HepG2 (cell line): Measurements from ENCODE around the gene IKZF5. TPM values are rescaled to one million over a fixed set of nuclear protein-coding genes. Genes with fewer than 3 reads are reported as not detected.
A peak's percentile ranks its signal among the peaks of the same experiment; 100 is the strongest.

Experiments
- CENPT ChIP-seq: sonication (generic); formaldehyde crosslinking; IDR thresholded peaks from 2 replicates; pipeline ENCODE4 v1.8.0; 2022; ENCODE audit warnings: low read depth, mild to moderate bottlenecking, moderate library complexity, missing genetic modification reagents
- HNRNPK ChIP-seq: fragments of 200-400 bp; formaldehyde crosslinking; IDR thresholded peaks from 2 replicates; pipeline ENCODE4 v1.6.1; 2018; ENCODE audit warnings: low read length, low read depth, moderate library complexity, mild to moderate bottlenecking; ENCODE audit not compliant: poor library complexity, severe bottlenecking
- PHF20 ChIP-seq: sonication (generic); formaldehyde crosslinking; IDR thresholded peaks from 2 replicates; pipeline ENCODE4 v1.5.0; 2020; ENCODE audit warnings: mild to moderate bottlenecking, missing genetic modification reagents
- PLRG1 ChIP-seq: fragments of 450-650 bp; conservative IDR thresholded peaks from 2 replicates; pipeline ENCODE4 v1.6.1; 2016
- TBX3 ChIP-seq: fragments of 450-650 bp; IDR thresholded peaks from 2 replicates; pipeline ENCODE4 v1.6.1; 2017; ENCODE audit warnings: antibody characterized with exemption, mild to moderate bottlenecking, inconsistent platforms, borderline replicate concordance
- XRCC5 ChIP-seq: fragments of 200-400 bp; formaldehyde crosslinking; optimal IDR thresholded peaks from 2 replicates; pipeline ENCODE3; 2017; ENCODE audit warnings: mild to moderate bottlenecking, low read length
- ZFP1 ChIP-seq: IDR thresholded peaks from 2 replicates; pipeline ENCODE4 v1.6.1; 2016
- ZNF547 ChIP-seq: sonication (generic); formaldehyde crosslinking; IDR thresholded peaks from 2 replicates; pipeline ENCODE4 v1.5.1; 2020; ENCODE audit warnings: mild to moderate bottlenecking, missing genetic modification reagents
- ZNF678 ChIP-seq: sonication (generic); formaldehyde crosslinking; IDR thresholded peaks from 2 replicates; pipeline ENCODE4 v1.4.0; 2020; ENCODE audit warnings: mild to moderate bottlenecking, missing genetic modification reagents
- ZNF775 ChIP-seq: sonication (generic); formaldehyde crosslinking; IDR thresholded peaks from 2 replicates; pipeline ENCODE4 v1.4.0; 2020; ENCODE audit warnings: missing genetic modification reagents, mild to moderate bottlenecking, moderate library complexity, borderline replicate concordance
- polyA plus RNA-seq, 8 experiments: library from polyadenylated mRNA; depleted of rRNA in 3 of 8; stranded (reverse) in 7 of 8; unstranded in 1 of 8; fragments of >200 nt; fragmentation: Illumina TruSeq in 4 of 8; extraction: Trizol in 4 of 8; gene quantifications; 2 replicates each; pipeline versions ENCODE4 v1.2.1 to v1.2.3, GENCODE V29; 2011 to 2016; ENCODE audit warnings: low read depth in 4 of 8, missing spikeins in 1 of 8, mixed read lengths in 1 of 8; ENCODE audit not compliant: insufficient read depth in 1 of 8
- total RNA-seq, 5 experiments: library from RNA; depleted of rRNA; stranded (reverse); fragments of >200 nt; fragmentation: Illumina TruSeq; extraction: Trizol; gene quantifications; 2 replicates each; pipeline ENCODE4 v1.2.3, GENCODE V29; 2016; ENCODE audit warnings: low read depth in 1 of 5
- TF ChIP-seq, protein P1 (sequence below): sonication (generic); formaldehyde crosslinking; IDR thresholded peaks from 2 replicates; pipeline ENCODE4 v1.9.0; 2021; ENCODE audit warnings: missing genetic modification reagents, borderline replicate concordance
- TF ChIP-seq, protein P2 (sequence below), 2 experiments: IDR thresholded peaks; 2 replicates each; pipeline ENCODE4 v1.6.1; 2011 to 2012; ENCODE audit warnings: low read length in 2 of 2, borderline replicate concordance in 1 of 2, low read depth in 1 of 2, mild to moderate bottlenecking in 1 of 2, moderate library complexity in 1 of 2
- TF ChIP-seq, protein P3 (sequence below): sonication (generic); formaldehyde crosslinking; IDR thresholded peaks from 2 replicates; pipeline ENCODE4 v1.4.0; 2020; ENCODE audit warnings: missing genetic modification reagents, borderline replicate concordance
- TF ChIP-seq, protein P4 (sequence below): sonication (generic); formaldehyde crosslinking; IDR thresholded peaks from 2 replicates; pipeline ENCODE4 v1.5.1; 2020; ENCODE audit warnings: missing genetic modification reagents, mild to moderate bottlenecking, borderline replicate concordance
- TF ChIP-seq, protein P5 (sequence below): sonication (generic); formaldehyde crosslinking; IDR thresholded peaks from 2 replicates; pipeline ENCODE4 v1.5.1; 2020; ENCODE audit warnings: missing genetic modification reagents, mild to moderate bottlenecking, borderline replicate concordance

Gene IKZF5
- total and polyA plus RNA-seq, 2 of the 13 experiments (the other 11 are each of a cell fraction or from before 2014, with no cell fraction given), result 3.7 to 12.0 TPM

DNA sequence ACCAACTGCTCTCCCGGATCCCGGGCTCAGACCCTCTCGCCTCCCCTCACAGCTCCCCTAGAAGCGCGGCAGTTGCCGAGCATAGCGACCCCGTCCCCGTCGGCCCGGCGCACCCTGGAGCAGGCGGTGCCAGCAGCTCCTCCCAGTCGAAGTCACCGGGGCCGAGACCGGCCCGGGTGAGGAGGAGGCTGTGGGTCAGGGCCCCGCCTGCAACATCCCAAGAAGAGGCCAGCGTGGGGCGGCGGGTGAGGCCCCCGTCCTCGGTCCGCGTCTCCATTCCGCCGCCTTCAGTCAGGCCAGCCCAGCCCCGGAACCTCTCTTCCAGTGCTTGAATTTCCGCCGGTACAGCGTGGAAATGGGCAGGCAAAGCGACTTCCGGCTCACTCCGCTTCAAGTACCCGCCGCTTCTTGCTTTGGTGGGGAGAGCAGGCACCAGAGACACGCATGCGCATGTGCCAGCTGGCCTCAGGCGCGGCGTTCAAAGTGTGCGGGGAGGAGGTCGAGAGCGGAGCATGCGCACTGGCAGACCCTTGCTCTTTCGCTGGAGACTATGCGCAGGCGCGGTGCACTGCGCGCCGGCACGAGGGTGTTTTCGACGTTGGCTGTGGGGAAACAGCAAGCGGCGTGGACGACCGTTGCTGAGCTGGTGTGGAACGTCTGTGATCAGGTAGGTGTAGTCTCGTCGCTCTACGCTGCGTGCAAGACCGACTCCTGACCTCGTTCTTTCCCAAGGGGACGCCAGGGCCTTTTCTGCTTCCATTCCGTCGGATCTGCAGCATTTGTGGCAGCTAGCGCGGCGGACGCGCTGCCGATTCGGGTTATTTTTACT, 54.5 kb downstream of the IKZF5 start, which contains the start of gene C10orf88 (continued):
- TF ChIP-seq, protein P1, sequence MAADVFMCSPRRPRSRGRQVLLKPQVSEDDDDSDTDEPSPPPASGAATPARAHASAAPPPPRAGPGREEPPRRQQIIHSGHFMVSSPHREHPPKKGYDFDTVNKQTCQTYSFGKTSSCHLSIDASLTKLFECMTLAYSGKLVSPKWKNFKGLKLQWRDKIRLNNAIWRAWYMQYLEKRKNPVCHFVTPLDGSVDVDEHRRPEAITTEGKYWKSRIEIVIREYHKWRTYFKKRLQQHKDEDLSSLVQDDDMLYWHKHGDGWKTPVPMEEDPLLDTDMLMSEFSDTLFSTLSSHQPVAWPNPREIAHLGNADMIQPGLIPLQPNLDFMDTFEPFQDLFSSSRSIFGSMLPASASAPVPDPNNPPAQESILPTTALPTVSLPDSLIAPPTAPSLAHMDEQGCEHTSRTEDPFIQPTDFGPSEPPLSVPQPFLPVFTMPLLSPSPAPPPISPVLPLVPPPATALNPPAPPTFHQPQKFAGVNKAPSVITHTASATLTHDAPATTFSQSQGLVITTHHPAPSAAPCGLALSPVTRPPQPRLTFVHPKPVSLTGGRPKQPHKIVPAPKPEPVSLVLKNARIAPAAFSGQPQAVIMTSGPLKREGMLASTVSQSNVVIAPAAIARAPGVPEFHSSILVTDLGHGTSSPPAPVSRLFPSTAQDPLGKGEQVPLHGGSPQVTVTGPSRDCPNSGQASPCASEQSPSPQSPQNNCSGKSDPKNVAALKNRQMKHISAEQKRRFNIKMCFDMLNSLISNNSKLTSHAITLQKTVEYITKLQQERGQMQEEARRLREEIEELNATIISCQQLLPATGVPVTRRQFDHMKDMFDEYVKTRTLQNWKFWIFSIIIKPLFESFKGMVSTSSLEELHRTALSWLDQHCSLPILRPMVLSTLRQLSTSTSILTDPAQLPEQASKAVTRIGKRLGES (CRISPR knock-in tag), result 0 out of 2 replicates have a peak, but pooled peaks have one; percentile 68
- TF ChIP-seq ZNF547 (CRISPR knock-in tag) (peak; percentile 89), HNRNPK (no peak), CENPT (CRISPR knock-in tag) (peak; percentile 42; the same call in 1 of the 2 replicates), TBX3 (no peak), PLRG1 (no peak), PHF20 (CRISPR knock-in tag) (peak; percentile 95), ZNF775 (peak; percentile 89; the same call in 1 of the 2 replicates), ZNF678 (CRISPR knock-in tag) (peak; percentile 75), ZFP1 (CRISPR knock-in tag) (peak; percentile 90), XRCC5 (peak; percentile 97)
- TF ChIP-seq, protein P2, sequence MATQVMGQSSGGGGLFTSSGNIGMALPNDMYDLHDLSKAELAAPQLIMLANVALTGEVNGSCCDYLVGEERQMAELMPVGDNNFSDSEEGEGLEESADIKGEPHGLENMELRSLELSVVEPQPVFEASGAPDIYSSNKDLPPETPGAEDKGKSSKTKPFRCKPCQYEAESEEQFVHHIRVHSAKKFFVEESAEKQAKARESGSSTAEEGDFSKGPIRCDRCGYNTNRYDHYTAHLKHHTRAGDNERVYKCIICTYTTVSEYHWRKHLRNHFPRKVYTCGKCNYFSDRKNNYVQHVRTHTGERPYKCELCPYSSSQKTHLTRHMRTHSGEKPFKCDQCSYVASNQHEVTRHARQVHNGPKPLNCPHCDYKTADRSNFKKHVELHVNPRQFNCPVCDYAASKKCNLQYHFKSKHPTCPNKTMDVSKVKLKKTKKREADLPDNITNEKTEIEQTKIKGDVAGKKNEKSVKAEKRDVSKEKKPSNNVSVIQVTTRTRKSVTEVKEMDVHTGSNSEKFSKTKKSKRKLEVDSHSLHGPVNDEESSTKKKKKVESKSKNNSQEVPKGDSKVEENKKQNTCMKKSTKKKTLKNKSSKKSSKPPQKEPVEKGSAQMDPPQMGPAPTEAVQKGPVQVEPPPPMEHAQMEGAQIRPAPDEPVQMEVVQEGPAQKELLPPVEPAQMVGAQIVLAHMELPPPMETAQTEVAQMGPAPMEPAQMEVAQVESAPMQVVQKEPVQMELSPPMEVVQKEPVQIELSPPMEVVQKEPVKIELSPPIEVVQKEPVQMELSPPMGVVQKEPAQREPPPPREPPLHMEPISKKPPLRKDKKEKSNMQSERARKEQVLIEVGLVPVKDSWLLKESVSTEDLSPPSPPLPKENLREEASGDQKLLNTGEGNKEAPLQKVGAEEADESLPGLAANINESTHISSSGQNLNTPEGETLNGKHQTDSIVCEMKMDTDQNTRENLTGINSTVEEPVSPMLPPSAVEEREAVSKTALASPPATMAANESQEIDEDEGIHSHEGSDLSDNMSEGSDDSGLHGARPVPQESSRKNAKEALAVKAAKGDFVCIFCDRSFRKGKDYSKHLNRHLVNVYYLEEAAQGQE (IDR thresholded peaks at IDR 0.05; ENCODE audit: borderline replicate concordance in 1 of 2, low read depth in 1 of 2, low read length in 2 of 2), result peak in 1 of 2 experiments; percentile 45; a peak in 1 of 4 replicates
- TF ChIP-seq, protein P3, sequence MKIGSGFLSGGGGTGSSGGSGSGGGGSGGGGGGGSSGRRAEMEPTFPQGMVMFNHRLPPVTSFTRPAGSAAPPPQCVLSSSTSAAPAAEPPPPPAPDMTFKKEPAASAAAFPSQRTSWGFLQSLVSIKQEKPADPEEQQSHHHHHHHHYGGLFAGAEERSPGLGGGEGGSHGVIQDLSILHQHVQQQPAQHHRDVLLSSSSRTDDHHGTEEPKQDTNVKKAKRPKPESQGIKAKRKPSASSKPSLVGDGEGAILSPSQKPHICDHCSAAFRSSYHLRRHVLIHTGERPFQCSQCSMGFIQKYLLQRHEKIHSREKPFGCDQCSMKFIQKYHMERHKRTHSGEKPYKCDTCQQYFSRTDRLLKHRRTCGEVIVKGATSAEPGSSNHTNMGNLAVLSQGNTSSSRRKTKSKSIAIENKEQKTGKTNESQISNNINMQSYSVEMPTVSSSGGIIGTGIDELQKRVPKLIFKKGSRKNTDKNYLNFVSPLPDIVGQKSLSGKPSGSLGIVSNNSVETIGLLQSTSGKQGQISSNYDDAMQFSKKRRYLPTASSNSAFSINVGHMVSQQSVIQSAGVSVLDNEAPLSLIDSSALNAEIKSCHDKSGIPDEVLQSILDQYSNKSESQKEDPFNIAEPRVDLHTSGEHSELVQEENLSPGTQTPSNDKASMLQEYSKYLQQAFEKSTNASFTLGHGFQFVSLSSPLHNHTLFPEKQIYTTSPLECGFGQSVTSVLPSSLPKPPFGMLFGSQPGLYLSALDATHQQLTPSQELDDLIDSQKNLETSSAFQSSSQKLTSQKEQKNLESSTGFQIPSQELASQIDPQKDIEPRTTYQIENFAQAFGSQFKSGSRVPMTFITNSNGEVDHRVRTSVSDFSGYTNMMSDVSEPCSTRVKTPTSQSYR (CRISPR knock-in tag), result 0 out of 2 replicates have a peak, but pooled peaks have one; percentile 14
- TF ChIP-seq, protein P4, sequence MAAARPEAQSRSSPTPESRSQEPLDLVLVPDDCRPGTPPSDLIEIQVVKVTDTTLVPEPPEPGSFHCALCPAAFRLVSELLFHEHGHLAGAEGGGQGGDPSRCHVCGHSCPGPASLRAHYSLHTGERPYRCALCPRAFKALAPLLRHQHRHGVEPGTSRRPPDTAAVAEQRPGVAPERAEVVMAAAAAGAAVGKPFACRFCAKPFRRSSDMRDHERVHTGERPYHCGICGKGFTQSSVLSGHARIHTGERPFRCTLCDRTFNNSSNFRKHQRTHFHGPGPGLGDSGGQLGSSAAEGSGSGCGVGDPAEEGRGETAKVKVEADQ (CRISPR knock-in tag), result peak; percentile 76
- TF ChIP-seq, protein P5, sequence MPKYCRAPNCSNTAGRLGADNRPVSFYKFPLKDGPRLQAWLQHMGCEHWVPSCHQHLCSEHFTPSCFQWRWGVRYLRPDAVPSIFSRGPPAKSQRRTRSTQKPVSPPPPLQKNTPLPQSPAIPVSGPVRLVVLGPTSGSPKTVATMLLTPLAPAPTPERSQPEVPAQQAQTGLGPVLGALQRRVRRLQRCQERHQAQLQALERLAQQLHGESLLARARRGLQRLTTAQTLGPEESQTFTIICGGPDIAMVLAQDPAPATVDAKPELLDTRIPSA (CRISPR knock-in tag), result 0 out of 2 replicates have a peak, but pooled peaks have one; percentile 93
